HL-60/S4 (cell line): ENCODE results near the gene RNF44.
"Not testable (repeated sequence)": the region's sequence is repeated elsewhere in the genome, so short reads cannot be mapped to it uniquely, and the experiment has no call there.

Experiments used
- in situ Hi-C: fragments of 300-500 bp; cut with MboI; formaldehyde crosslinking; loops from 2 replicates; pipeline ENCODE4 v1.14.3; 2022; ENCODE audit warnings: low sequenced_read_pairs

Gene RNF44

DNA sequence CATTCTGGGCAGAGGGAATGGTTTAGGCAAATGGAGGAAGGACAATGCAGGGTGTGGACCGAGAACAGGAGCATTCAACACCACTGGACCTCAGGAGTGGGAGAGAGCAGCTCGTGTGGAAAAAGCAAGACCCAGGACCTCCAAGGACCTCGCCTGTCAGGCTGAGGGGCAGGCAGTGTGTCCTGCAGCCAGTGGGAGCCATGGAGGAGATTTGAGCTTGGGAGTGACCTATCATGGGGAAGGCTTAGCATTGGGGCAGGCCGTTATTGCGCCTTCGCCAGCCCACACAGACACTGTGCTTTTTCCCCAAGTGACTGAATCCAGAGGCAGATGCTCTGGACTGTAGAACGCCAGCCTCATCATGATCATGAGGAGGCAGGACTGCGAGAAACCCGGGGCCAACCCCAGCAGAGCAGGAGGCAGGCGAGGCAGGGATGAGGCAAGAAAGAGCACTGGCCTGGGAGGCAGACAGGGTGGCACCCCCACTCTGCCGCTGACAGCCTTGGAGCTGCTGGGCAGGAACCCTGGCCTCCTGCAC is 15.2 kb upstream of the RNF44 start:
- in situ Hi-C loops: no loop called here

DNA sequence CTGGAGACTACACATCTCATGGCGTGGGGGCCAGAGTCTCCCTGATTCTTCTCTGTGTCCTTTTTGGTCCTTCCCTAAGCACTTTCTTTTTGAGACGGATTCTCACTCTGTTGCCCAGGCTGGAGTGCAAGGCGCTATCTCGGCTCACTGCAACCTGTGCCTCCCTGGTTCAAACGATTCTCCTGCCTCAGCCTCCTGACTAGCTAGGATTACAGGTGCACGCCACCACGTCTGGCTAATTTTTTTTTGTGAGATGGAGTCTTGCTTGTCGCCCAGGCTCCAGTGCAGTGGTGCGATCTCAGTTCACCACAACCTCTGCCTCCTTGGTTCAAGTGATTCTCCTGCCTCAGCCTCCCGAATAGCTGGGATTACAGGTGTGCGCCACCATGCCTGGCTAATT is 13.7 kb upstream of the RNF44 start:
- in situ Hi-C loops: not testable (repeated sequence)

DNA sequence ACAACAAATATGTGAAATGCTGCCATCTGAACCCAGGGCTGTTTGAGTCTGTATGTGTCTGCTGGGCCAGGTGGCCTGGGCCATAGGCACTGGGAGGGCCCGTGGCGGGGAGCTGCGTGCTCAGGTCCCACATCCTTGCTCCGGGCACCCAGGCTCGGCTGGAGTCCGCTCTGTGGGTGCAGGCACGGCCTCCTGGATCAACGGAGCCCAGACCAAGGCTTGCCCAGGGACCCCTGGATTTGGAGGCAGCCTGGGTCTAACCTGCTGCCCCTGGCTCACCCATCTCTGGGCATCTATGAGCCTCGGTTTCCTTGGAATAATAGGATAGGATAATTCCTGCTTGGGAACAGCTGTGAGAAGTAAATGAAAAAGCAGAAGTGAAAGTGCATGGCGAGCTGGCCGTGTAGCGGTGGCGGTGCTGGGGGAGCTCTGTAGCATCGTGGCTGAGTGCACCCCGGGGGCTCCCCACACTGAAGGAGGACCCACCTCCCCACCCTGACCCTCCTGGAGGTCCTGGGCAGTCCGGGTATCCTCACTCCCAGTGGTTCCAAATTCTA is 13.2 kb upstream of the RNF44 start:
- in situ Hi-C loops: no loop called here

DNA sequence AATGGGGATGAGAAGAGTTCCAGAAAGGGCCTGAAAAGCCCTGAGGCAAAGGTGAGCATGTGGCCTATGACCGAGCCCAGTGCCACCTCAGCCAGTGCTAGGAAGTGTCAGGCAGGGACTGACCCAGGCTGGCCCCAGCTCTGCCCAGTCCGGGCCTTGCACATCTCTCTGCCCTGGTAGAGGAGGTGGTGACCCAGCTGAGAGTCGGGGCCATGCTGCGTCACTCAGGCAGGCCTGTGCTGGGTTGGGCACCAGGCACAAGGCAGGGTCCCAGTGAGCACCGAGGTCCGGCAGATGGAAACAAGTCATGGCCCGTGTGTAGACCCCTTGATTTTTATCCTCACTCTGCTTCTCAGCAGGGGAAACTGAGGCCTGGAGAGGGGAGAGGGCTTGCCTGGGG is 12.7 kb upstream of the RNF44 start:
- in situ Hi-C loops: no loop called here

DNA sequence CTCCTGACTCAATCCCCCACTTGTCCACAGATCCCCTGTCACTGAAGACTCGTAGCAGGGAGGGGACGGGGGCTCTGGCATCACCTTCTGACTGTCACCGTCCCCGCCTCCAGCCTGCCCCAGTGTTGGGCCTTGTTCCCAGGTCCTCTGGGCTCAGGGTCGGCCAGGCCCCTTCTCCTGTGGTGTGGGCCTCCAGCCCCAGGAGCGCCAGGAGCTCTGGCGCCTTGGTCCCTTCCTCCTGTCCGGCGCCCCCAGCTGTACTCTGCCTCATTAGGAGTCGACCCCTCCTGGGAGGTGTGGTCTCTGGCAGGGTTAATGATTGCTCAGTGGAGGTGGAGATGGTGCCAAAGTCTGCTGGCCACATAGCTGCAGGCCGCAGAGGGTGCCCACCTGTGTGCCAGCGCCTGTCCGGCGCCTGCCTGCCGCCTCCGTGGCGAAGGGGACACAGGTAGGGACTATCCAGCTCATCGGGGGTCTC is 11.8 kb upstream of the RNF44 start, which contains the start of gene CDHR2:
CDHR2 (plus strand) TSS at position 376 of the 478 bp plus-strand sequence. CDS start 16,011 bp downstream, outside the sequence.
- in situ Hi-C loops: no loop called here

DNA sequence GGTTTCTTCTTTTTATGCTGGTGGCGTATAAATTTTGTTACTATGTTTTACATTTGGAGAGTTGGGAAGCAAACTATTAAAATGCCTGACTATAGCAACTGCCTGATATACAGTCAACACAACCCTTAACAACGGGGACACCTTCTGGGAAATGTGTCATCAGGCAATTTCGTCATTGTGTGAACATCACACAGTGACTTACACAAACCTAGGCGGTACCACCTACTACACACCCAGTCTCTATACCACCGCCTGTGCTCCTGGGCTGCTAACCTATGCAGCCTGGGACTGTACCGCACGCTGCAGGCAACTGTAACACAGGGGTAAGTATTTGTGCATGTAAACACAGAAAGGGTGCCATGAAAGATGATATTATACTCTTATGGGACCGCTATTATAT is 10.6 kb upstream of the RNF44 start:
- in situ Hi-C loops: no loop called here

DNA sequence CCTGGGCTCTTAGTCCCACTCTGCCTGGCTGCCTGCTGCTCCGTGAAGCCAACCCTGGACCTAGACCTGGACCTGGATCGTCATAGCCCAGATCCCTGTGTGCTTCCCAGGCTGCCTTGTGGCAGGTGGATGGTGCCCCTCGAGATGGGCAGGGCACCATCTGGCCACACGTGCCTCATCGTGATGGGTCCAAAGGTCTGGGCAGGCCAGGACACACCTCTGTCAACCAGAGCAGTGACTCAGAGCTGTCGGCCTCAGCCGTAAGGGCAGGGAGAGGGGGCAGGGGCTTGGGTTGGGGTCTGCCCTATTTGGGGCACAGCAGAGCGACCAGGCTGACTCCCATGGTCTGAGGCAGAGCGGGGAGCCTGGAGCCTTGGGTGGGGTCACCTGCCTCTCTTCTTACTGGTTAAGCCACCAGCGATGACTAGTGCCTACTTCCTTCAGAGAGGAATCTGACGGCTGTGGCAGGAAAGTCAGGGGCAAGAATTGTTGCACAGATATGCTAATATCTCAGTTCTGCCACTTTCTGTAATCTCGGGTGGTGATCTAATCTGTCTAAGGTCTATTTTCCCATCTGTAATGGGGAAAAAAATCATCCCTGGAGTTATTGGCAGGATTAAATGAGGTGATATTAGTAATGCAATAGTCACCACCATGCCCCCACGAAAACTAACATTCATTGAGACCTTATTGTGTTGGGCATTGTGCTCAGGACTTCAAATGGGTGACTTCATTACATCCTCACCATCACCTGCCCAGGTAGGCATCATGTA is 8.7 kb upstream of the RNF44 start:
- in situ Hi-C loops: no loop called here

DNA sequence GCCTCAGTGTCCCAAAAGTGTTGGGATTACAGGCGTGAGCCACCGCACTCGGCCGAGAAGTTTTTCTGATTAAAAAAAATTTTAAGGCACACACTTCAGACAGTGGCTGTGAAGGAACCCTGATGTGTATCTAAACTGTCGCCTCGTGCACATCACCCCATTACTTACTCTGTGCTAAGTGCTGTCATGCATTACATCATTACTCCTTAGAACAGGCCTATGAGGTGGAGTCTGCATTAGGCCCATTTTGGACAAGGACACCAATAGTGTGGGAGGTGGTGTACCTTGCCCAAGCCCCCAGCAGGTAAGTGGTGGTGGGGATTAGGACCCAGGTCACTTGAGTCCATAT is 8.2 kb upstream of the RNF44 start:
- in situ Hi-C loops: no loop called here

DNA sequence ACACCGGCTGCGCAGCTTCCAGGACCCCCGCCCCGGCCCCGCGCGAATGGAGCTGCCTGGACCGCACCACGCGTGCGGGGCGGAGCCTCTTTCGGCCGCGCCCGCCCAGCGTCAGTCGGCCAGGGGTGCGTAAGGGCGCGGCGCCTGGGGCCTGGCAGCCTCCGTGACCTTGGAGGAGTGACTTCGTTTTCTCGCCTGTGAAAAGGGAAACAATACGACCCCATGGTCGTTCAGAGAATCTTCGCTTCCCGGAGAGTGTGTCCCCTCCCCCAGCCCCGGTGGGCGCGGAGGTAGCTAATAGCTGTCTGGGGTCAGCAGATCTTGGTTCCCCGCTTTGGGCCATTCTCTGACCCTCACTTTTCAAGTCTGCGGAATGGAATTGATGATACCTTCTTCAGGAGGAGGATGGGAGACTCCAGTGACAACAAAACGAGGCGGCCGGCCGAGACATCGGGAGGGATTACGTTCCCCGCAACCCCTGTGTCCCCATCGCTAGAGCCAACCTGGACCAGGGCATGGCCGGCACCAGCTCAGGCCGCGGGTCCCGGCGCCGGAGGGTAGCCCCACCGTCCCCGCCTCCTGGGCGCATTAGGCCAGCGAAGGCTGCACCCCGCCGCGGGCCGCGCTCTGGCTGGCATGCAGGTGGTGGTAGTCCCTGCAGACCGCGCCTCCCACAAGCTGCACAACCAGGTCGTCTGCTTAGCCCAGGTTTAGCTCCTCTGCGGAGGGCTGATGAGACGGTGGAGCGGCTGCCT is 6.4 kb upstream of the RNF44 start:
- in situ Hi-C loops: no loop called here

DNA sequence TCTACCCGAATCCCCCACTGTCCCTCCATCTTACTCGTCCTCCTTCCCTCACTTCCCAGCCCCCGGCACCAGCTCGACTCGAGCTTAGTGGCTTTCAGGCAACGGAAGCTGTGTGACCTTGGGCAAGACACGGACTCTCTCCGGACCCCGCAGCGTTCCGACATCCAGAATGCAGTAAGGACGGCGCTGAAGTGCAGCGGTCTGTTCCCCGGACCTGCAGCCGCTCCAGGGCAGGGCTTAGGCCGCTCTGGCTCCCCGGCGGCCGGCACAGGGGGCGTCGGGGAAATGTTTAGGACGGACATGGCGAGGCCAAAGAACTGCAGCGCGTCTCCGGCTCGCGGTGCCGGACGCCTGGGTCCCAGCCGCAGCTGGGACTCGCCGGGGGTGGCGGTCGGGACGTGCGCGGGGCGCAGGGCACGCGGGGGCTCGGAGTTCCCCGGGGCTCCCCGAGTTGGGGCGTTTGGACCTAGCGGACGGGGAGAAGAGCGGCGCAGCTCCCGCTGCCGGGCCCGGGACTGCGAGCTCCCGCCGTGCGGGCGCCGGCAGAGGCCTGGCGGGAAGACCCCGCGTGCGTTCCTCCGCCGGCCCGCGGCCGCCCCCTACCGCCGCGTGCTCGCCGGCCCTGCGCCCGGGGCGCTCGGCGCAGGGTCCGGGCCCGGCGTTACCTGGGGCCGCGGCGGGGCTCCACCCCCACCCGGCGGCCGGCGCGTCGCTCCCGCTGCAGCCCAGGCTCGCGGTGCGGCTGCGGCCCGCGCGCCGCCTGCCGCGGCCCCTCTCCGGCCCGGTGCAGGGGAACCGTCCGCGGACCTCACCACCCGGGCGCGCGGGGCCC is 5.6 kb upstream of the RNF44 start:
- in situ Hi-C loops: no loop called here

DNA sequence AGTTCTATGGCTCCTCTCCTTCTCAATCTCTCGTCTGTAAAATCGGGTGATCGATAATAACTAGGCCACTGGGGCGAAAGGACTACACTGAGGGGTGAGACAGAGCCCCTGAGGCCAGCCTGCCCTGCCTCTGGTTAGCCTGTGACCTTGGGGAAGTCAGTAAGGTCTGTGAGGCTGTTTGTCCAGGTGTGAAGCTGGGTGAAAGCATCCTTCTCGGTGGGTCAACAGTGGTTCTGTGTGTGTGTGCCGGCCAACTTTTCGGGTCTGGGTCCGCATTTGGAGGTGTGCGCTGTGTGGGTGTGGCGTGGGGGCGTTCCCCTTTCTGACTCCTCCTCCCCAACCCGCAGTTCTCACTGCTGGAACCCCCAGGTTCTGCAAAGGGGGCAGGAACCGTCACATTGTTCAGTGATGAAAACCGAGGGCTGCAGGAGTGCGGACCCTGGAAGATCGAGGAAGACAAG is 5.0 kb upstream of the RNF44 start:
- in situ Hi-C loops: no loop called here

DNA sequence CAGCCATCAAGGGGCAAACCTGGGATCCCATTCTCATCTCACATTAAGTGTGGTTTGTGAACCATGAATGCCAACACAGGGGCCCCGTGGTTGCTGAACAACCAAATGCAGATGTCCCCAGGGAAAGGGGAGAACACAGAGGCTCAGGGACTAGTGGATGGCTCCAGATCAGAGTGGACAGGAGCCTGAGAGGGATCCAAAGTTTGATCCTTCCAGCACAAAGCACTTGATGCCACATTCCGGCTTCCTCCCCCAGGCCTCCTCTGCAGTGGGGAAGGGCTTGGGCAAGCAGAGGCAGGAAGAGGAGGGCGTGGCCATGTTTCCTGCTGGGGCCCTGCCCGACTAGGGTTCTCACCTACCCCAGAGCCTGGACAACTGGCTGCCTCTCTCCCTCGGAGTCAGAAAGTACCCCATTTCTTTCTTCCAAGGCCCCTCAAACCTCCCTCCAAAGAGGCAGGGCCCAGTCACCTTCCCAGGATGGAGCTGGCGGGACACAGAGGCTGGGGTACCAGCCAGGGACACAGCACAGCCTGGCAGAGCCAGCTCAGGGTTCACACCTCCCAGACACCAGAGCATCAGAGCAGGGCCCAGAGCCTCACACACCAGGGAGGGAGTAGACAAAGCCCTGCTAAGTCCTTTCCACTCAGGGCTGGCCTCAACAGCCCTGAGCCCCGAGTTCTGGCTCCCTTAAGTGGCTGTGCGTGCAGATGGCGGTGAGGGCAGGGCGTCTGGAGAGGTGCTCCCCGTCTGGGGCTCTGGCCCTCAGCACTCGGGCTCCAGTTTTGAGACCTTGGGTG is 4.3 kb upstream of the RNF44 start:
- in situ Hi-C loops: no loop called here

DNA sequence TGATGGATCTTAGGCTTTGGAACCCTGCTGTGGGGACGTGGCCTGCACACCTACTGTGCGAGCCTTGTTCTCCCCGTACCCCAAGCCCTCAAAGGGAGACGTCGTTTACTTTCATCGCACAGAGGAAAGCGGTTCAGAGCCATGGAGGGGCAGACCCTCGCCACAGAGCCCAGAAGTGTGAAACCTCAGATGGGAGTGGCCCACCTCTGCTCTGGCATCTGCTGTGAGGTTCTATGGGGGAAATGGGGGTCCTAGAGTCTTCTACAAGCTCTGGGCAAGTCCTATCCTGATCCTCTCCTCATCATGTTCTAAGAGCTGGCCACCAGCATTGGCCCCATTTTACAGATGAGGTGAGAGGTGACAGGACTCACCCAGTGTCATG is 3.7 kb upstream of the RNF44 start:
- in situ Hi-C loops: no loop called here

DNA sequence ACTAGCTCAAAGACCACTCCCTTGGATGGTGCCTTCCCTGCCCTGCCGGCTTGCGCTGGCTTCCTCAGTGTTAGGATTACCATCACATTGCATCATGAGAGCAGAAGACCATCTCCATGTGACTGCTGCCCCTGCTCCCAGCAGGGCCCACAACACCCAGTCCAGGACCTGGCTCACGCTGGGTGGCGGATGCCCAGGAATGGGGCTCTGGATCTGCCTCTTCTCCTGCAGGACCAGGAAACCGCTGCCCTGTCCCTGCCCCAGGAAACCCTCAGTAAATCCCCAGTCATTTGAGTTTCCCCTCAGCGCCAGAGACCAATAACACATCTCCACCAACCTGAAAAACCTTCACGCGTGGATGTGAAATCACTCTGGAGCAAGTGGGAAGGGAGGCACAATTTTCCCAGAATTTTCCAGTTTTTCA is 3.3 kb upstream of the RNF44 start:
- in situ Hi-C loops: no loop called here

DNA sequence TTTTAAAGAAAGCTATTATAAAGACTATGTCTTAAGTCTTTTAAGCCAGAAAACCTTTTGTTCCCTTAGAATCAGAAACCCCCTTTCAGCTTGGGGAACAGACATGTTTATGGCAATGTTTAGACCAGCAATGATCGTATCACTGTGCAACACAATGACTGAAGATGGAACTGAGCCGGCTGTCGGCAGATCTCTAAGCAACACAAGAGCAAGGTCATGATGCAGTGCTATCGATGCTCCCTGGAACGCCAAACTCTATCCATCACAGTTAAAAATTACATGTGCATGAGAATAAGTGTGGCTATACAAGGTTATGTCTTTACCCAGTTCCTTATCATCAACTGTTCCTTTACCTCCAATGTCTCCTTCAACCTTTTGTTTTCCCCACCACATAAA is 1.8 kb upstream of the RNF44 start:
- in situ Hi-C loops: no loop called here

DNA sequence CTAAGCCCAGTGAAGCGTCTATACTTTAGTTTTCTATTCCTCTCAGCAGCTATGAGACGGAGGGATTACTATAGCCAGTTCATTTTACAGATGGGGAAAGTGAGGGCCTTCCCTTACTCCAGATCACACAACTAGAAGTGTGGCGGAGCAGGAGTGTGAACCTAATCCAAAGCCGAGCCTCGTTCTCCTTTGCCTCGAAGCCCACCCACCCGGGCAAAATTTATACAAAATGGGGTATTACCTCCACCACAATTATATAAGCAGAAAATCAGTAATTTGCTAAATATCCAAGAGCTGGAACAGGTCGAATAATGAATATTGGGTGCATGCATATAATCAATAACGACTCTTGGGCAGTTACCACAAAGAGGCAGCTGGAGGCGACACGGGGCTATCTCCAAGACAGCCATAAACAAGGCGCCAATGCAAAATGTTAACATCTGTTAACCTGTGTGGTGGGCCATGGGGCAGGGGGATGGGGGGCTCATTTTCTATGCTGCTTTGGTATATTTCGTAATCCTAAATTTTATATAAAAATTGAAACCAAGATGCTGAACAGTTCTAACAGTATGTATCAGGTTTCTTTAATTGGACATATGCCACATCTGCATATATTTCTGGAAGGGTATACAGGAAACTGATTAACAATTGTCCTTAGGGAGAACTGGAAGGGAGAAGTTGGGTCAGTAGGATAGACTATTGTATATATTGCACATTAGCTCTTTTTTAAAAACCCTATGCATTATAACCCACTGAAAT is 1.2 kb upstream of the RNF44 start:
- in situ Hi-C loops: no loop called here

DNA sequence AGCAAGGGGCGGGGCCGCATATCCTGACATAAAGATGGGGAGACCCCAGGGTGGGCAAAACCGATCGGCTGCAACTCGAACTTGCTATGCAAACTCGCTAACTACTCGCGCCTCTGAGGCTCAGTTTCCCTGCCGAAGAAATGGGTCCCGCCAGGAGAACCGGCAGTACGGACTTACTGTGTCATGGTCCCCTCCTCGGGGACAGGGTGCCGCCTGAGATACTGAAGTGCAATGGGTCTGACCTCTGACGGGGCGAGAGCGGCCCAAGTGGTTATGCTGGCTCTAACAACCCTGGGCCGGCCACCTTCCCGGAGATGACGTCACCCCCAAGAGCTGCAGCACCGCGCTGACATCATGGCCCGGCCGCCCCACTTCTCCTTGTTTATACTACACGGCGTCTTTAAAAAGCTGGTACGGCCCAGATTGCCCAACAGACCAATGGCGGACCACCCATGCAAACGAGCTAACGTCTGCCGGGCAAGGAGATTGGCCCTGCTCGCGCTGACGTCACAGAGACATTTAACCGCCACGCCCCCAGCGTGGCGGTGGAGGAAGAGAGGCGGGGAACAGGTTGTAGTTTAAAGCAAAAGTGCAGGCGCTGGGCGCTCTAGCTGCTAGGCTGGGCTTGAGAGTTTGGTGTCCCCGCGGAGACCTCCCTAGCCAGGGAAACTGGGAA is 490 bp upstream of the RNF44 start:
- in situ Hi-C loops: no loop called here

DNA sequence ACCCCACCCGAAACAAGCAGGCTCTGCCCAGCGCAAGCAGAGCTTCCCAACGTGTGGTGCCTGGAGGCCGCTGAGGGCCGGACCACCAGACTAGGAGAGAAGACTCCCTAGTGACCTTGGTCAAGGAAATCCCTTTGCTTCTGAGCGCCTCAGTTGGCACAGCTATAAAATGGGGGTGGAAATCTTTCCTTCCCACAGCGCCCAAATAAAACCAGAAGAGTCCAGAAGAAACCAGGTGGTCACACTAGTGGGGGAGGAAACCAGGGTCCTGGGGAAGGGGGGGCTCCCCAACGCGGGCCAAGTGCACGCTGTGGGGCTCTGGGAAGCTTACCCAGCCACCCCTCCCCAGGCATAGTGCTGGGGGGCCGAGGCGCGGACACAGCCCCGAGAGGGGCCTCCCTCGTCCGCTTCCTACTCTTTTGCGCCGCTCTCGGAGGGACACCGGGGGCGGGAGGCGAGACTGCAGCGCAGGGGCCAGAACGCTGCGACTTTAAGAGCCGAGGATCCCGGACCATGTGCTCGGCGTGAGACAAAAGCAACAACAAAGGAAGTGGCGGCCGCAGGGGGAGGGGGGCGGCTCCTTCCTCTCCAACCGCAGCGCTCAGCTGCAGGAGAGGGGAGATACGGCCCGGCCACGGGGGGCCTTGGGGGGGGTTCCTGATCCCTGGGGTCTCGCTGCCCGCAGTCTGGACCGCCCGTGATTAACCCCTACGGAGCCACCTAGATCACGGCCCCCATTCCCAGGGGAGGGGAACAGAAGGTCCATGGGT is 885 bp downstream of the RNF44 start:
- in situ Hi-C loops: no loop called here
